Fibroblast of mammary gland (primary cell): Measurements from ENCODE around the gene PRELP.
A peak's percentile ranks its signal among the peaks of the same experiment; 100 is the strongest.

ENCODE experiments used
- DNase-seq: peaks from one replicate; pipeline ENCODE4 v3.0.0-alpha.2; 2010; ENCODE audit warnings: low read depth
- H3K4me3 ChIP-seq: 2 replicates; pipeline ENCODE4 v1.5.1; 2011; ENCODE audit warnings: low read depth, mild to moderate bottlenecking, low read length, moderate library complexity; ENCODE audit not compliant: control insufficient read depth
- TF ChIP-seq, protein P1 (sequence below): conservative IDR thresholded peaks from 2 replicates; pipeline ENCODE4 v1.5.1; 2011; ENCODE audit warnings: low read depth, low read length, inconsistent platforms; ENCODE audit not compliant: control insufficient read depth, insufficient read depth

Gene PRELP

DNA sequence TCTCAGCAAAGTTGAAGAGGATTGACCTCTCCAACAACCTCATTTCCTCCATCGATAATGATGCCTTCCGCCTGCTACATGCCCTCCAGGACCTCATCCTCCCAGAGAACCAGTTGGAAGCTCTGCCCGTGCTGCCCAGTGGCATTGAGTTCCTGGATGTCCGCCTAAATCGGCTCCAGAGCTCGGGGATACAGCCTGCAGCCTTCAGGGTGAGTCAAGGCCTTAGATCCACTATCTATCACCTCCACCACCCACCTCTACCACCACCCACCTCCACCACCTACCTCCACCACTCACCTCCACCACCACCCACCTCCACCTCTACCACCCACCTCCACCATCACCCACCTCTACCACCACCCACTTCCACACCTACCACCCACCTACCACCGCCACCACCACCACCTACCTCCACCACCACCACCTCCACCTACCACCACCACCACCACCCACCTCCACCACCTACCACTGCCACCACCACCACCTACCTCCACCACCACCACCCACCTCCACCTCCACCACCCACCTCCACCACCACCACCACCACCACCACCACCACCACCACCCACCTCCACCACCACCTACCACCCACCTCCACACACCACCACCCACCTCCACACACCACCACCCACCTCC is 24.2 kb downstream of the PRELP start:
- DNase-seq: no peak
- no peak overlapping the region for H3K4me3 ChIP-seq
- TF ChIP-seq, protein P1, sequence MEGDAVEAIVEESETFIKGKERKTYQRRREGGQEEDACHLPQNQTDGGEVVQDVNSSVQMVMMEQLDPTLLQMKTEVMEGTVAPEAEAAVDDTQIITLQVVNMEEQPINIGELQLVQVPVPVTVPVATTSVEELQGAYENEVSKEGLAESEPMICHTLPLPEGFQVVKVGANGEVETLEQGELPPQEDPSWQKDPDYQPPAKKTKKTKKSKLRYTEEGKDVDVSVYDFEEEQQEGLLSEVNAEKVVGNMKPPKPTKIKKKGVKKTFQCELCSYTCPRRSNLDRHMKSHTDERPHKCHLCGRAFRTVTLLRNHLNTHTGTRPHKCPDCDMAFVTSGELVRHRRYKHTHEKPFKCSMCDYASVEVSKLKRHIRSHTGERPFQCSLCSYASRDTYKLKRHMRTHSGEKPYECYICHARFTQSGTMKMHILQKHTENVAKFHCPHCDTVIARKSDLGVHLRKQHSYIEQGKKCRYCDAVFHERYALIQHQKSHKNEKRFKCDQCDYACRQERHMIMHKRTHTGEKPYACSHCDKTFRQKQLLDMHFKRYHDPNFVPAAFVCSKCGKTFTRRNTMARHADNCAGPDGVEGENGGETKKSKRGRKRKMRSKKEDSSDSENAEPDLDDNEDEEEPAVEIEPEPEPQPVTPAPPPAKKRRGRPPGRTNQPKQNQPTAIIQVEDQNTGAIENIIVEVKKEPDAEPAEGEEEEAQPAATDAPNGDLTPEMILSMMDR: no peak

DNA sequence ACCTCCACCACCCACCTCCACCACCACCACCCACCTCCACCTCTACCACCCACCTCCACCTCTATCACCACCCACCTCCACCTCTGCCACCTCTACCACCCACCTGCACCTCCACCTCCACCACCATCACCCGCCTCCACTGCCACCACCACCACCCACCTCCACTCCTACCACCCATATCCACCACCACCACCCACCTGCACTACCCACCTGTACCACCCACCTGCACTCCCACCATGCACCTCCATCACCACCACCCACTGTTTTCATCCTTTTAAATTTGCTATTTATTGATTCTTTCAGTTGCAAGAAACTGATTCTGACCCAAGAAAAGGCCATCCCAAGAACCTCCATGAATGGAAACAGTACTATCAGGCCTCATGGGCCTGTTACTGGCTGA is 24.7 kb downstream of the PRELP start:
- no peak overlapping the region for H3K4me3 ChIP-seq
- no peak for DNase-seq
- TF ChIP-seq, protein P1: no peak

DNA sequence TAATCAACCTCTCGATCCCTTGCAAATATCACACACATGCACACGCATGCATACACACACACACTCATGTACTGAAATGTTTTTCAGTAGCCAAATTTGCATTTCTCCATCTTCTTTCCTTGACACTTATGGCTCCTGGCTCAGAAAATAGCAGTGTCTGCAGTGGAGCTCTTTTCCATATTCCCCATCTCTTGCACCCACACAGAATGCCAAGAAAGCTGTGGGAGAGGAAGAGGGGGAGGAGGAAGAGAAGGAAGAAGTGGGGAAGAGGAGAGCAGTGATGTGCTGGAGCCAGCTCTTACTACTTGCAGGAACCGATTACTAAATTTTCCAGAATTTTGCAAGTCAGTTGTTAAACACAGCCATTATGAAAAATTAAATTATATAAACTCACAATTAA is 28.2 kb downstream of the PRELP start:
- H3K4me3 ChIP-seq: no peak overlapping the region
- no peak for DNase-seq
- TF ChIP-seq, protein P1: no peak

DNA sequence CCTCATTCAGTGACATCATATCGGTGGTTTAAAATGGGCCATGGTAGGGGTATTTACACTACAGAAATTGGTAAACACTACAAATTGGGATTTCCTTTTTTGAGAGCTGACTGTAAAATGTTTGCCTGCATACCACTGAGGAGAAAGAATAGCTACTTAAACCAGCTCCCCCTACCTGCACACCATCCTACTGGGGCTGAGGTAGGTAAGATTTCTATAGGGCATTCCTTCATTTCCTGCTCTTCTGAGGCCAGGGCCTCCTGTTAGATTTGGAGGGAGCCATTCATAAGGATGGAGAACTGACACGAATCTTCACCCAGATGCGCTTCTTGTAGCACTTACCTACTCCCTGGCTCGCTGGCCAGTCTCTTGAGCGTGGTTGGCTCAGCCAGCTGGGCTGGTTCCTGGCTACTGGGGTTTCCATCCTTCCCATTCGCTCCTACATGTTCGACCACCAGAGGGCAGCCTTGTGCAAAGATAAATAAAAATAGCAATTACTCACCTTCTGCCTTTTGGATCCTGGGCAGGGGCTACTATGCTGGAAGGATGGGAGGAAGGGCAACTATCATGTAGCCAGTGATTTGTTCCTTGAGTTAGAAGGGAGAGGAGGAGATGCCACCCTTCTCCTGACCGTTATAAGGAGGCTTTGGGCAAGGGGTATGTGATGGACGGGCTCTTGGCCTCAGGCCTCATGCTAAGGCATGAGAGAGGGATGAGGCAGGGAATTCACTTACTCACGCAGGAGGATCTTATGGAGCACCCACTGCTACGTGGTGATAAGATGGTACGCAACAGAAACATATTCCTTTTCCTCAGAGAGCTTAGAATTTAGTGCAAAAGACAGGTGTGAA is 29.0 kb downstream of the PRELP start:
- no peak overlapping the region for H3K4me3 ChIP-seq
- DNase-seq: peak; percentile 80

DNA sequence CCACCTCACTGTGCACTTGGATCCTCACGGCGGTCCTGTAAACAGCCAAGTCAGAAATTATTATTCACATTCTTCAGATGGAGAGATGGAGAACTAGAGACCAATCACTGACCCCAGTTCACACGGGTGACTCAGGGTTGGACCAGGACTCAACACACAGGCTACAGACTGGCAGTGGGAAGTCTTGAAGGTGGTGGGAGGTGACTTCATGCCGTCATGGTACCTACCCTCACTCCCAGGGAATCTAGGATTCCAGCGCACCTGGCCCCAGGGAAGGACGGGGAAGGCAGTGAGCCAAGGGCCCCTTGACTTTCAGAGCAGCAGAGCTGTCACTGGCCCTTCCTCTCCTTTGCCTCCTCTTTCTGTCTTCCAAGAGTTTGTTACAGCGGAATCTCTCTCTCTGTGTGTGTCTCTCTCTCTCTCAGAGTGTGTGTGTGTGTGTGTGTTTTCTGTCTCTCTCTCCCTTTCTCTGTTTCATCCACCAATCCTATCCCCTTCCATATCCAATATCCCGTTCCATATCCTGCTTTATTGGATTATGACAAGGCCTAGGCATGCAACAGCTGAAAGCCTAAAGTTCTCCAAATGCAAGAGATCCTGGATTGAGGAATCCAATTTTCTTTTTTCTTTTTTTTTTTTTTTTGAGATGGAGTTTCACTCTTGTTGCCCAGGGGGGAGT is 30.1 kb downstream of the PRELP start:
- TF ChIP-seq, protein P1: no peak
- H3K4me3 ChIP-seq: no peak overlapping the region
- DNase-seq: no peak

More for the DNA sequence above, 29.0 kb downstream of the PRELP start:
- TF ChIP-seq, protein P1: peak; percentile 61

DNA sequence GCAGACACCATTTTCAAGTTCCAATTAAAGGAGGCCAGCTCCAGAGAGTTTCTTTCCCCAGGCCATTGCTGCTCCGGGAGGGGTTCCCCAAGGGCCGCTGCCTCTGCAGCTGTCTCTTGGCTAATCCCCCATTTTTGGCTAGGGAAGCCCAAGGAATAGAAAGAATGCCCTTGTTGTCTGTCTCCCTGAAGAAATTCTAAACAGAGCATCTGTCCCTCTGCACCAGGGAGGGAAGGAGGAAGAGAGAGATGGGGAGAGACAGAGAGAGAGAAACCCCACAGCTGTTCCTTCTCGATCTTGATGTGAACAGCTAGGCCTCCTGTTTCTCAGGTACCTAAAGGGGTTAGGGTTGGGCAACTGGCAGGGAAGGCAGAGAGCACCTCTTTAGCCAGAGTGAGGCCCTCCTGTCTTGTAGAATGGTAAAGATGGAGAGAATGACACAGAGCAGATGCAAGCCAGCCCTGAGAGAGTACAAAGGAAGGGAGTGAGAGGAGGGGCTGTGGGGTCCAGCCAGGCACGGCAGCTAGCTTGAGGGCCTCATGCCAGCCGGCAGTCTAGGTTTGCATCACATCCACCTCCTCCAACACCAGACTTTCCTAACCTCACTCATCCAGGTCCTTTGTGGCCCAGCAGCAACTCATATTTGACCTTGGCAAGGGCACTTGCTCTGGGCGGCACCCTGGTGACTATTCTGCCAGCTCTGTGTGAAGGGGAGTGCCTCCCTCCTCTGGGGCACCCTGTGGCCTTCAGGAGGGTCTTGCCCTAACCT is 31.4 kb downstream of the PRELP start:
- peak; percentile 24 for DNase-seq
- TF ChIP-seq, protein P1: no peak
- no peak overlapping the region for H3K4me3 ChIP-seq
